ENCODE measurements around the gene GALNS.
"Not testable (repeated sequence)": the region's sequence is repeated elsewhere in the genome, so short reads cannot be mapped to it uniquely, and the experiment has no call there.

Gene GALNS

DNA sequence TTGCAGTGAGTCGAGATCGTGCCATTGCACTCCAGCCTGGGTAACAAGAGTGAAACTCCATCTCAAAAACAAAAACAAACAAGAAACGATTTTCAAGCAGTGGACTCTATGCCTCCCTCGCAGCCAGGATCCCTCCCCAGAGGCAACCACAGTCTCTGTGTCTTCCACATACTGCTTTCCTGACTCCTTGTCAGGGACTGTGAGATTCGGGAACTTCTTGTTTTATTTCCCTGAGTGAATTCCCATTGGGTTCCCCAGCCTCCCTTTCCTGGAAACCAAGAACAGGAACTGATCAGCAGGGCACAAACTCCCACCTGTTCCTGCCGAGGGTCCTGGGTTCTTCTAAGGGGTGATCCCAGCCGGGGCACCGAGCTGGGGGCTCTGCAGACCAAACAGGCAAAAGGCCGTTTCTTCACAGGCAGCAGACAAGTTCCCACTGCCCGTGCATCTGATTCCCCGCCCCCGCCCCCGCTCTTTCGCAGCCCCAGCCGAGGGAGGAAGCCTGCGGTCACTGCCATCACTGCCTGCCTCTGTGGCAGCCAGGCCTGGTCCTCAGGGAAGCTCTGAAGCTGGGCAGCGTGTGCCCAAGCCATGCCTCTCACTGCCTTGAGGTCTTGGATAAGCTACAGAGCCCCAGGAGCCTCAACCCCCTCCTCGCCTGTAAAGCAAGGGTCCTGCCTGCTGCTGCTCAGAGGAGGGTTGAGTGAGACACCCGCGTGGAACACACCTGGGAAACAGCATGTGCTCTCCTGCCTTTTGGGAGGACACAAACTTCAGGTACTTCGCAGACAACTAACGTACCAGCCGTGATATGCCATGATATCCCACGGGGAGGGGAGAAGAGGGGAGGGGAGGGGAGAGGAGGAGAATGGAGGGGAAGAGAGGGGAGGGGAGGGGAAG is 66.2 kb downstream of the GALNS start:
- no peak overlapping the region for H3K4me3 ChIP-seq (ENCODE audit: low read length)
- H3K27ac ChIP-seq (ENCODE audit: low read length) = no peak overlapping the region
- no peaks in the 10 kb centered on the region for H3K36me3 ChIP-seq (ENCODE audit: control insufficient read depth, insufficient read depth, low read length)
- no peaks in the 10 kb centered on the region for H3K27me3 ChIP-seq (ENCODE audit: control insufficient read depth, insufficient read depth, low read length)
- WGBS (ENCODE audit: insufficient coverage, insufficient read length) = no CpG with 5 or more reads among the region's 24 CpGs
- H3K4me1 ChIP-seq (ENCODE audit: control insufficient read depth, insufficient read depth, low read length) = peaks cover 7% of the 10 kb centered on the region
- no peak for DNase-seq (ENCODE audit: low read depth, low spot score)
- H3K9me3 ChIP-seq (ENCODE audit: control insufficient read depth, insufficient read depth, low read length) = no peaks in the 10 kb centered on the region

DNA sequence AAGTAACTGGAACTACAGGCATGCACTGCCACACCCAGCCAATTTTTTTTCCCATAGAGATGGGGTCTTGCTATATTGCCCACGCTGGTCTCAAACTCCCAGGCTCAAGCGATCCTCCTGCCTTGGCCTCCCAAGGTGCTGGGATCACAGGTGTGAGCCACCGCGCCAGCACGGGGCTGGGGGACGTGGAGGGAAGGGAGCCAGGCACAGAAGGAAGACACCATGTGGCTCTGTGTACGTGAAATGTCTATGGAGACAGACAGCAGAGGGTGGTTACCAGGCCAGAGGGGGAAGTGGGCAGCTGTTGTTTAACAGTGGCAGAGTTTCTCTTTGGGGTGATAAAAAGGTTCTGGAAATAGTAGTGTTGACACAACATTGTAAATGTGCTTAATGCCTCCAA is 67.2 kb downstream of the GALNS start:
- Histone ChIP-seq H3K27me3 (ENCODE audit: control insufficient read depth, insufficient read depth, low read length) (no peaks in the 10 kb centered on the region), H3K27ac (ENCODE audit: low read length) (no peak overlapping the region), H3K36me3 (ENCODE audit: control insufficient read depth, insufficient read depth, low read length) (no peaks in the 10 kb centered on the region; the same call in 1 of the 2 replicates), H3K4me3 (ENCODE audit: low read length) (no peak overlapping the region), H3K9me3 (ENCODE audit: control insufficient read depth, insufficient read depth, low read length) (no peaks in the 10 kb centered on the region), H3K4me1 (ENCODE audit: control insufficient read depth, insufficient read depth, low read length) (peaks cover 7% of the 10 kb centered on the region)
- no CpG with 5 or more reads among the region's 7 CpGs for WGBS (ENCODE audit: insufficient coverage, insufficient read length)
- no peak for DNase-seq (ENCODE audit: low read depth, low spot score)

DNA sequence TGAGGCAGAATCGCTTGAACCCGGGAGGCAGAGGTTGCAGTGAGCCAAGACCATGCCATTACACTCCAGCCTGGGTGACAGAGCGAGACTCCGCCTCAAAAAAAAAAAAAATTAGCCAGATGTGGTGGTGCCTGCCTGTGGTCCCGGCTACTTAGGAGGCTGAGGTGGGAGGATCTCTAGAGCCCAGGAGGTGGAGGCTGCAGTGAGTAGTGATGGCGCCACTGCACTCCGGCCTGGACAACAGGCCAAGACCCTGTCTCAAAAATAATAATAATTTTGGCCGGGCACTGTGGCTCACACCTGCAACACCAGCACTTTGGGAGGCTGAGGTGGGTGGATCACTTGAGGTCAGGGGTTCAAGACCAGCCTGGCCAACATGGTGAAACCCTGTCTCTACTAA is 68.0 kb downstream of the GALNS start:
- WGBS (ENCODE audit: insufficient coverage, insufficient read length) = no CpG with 5 or more reads among the region's 8 CpGs
- H3K36me3 ChIP-seq (ENCODE audit: control insufficient read depth, insufficient read depth, low read length); H3K4me3 ChIP-seq (ENCODE audit: low read length); H3K27ac ChIP-seq (ENCODE audit: low read length); H3K27me3 ChIP-seq (ENCODE audit: control insufficient read depth, insufficient read depth, low read length); H3K9me3 ChIP-seq (ENCODE audit: control insufficient read depth, insufficient read depth, low read length); H3K4me1 ChIP-seq (ENCODE audit: control insufficient read depth, insufficient read depth, low read length); DNase-seq (ENCODE audit: low read depth, low spot score): not testable (repeated sequence)

DNA sequence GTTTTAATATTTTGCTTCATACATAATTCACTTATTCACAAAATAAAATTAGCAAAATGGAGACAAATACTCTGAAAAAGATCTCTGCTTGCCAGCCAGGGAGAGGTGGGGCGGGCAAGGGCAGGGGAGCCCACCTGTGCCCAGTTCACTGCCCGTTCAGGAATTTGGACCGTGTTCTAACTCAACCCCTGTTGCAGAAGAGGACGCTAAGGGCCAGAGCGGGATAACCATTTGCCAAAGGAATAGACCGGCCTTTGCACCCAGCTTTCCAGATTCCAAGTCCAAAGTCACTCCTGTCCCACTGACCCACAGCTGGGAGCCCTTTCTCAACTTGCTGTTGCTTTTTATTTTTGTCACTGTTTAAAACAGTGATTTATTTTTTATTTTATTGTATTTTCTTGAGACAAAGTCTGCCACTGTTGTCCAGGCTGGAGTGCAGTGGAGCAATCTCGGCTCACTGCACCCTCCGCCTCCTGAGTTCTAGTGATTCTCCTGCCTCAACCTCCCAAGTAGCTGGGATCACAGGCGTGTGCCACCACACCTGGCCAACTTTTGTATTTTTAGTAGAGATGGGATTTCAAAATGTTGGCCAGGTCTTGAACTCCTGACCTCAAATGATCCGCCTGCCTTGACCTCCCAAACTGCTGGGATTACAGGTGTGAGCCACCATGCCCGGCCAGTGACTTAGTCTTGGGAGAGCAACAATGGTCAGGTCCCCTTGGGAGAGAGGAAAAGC is 69.0 kb downstream of the GALNS start:
- Histone ChIP-seq H3K36me3 (ENCODE audit: control insufficient read depth, insufficient read depth, low read length) (no peaks in the 10 kb centered on the region; the same call in 1 of the 2 replicates), H3K27me3 (ENCODE audit: control insufficient read depth, insufficient read depth, low read length) (no peaks in the 10 kb centered on the region), H3K9me3 (ENCODE audit: control insufficient read depth, insufficient read depth, low read length) (no peaks in the 10 kb centered on the region), H3K4me1 (ENCODE audit: control insufficient read depth, insufficient read depth, low read length) (peaks cover 8% of the 10 kb centered on the region), H3K4me3 (ENCODE audit: low read length) (no peak overlapping the region), H3K27ac (ENCODE audit: low read length) (no peak overlapping the region)
- DNase-seq (ENCODE audit: low read depth, low spot score) = no peak
- WGBS (ENCODE audit: insufficient coverage, insufficient read length) = no CpG with 5 or more reads among the region's 11 CpGs

DNA sequence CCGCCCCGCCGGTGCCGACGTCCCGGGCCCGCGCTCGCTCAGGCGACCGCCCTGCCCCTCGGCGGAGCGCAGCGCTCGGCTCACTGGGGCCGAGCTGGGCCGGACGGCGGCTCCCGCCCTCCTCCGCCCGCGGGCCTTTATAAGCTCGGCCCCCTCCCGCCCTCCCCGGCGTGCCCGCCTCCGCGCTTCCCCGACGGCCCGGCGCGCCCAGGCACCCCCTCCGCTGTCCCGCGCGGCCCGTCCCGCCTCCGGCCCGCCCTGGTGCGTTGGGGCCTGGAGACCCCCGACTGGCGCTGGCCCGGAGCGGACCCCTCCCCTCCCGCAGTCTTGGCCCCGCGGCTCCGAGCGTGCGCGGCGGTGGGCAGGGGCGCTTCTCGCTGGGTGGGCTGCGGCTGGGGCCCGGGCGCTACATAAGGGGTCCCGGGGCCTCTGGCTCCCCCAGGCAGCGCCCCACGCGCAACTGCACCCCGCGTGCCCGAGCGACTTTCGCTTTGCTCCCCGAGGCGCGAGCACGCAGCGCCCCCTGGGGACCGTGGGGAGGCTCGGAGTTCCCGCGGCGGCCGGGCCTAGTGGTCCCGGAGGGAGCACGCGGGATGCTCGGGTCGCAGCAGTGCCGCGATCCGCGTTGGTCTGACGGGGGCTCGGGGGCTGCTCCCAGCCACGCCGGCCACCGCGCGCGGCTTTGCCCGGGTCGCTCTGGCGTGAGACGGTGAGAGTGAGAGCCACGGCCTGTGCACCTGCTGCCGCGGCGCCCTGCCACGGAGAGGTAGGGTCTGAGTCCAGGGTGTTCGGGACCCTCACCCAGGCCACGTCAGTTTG is 71.4 kb downstream of the GALNS start, which contains the start of gene PIEZO1:
Gene PIEZO1, minus strand, starts transcription at position 115 of the 819 bp plus-strand sequence. CDS start 256 bp downstream, outside the sequence.
- no peaks in the 10 kb centered on the region; the same call in 1 of the 2 replicates for H3K36me3 ChIP-seq (ENCODE audit: control insufficient read depth, insufficient read depth, low read length)
- no peak within 1 kb of the TSS for H3K27ac ChIP-seq (ENCODE audit: low read length)
- no peak for DNase-seq (ENCODE audit: low read depth, low spot score)
- WGBS (ENCODE audit: insufficient coverage, insufficient read length) = no CpG with 5 or more reads among the region's 110 CpGs
- H3K27me3 ChIP-seq (ENCODE audit: control insufficient read depth, insufficient read depth, low read length) = no peaks in the 10 kb centered on the region
- H3K9me3 ChIP-seq (ENCODE audit: control insufficient read depth, insufficient read depth, low read length) = no peaks in the 10 kb centered on the region
- peaks cover 4% of the 10 kb centered on the region for H3K4me1 ChIP-seq (ENCODE audit: control insufficient read depth, insufficient read depth, low read length)
- H3K4me3 ChIP-seq (ENCODE audit: low read length) = peak within 1 kb of the TSS; percentile 62; the same call in 1 of the 2 replicates

DNA sequence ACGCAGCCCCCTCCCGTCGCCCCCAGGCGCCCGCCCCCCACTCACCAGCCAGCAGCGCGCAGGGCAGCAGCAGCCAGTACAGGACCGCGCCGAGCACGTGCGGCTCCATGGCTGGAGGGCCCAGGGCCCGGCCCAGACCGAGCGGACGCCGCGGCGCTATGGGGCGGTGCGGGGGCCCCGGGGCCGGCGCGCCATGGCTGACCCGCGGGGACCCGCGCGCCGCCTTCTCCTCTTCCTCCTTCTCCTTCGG is 72.0 kb downstream of the GALNS start:
- Histone ChIP-seq H3K9me3 (ENCODE audit: control insufficient read depth, insufficient read depth, low read length) (no peaks in the 10 kb centered on the region), H3K27ac (ENCODE audit: low read length) (no peak overlapping the region), H3K4me1 (ENCODE audit: control insufficient read depth, insufficient read depth, low read length) (peaks cover 4% of the 10 kb centered on the region), H3K4me3 (ENCODE audit: low read length) (peak overlapping the region; percentile 62; the same call in 1 of the 2 replicates), H3K27me3 (ENCODE audit: control insufficient read depth, insufficient read depth, low read length) (no peaks in the 10 kb centered on the region), H3K36me3 (ENCODE audit: control insufficient read depth, insufficient read depth, low read length) (no peaks in the 10 kb centered on the region; the same call in 1 of the 2 replicates)
- no CpG with 5 or more reads among the region's 32 CpGs for WGBS (ENCODE audit: insufficient coverage, insufficient read length)
- DNase-seq (ENCODE audit: low read depth, low spot score) = no peak

DNA sequence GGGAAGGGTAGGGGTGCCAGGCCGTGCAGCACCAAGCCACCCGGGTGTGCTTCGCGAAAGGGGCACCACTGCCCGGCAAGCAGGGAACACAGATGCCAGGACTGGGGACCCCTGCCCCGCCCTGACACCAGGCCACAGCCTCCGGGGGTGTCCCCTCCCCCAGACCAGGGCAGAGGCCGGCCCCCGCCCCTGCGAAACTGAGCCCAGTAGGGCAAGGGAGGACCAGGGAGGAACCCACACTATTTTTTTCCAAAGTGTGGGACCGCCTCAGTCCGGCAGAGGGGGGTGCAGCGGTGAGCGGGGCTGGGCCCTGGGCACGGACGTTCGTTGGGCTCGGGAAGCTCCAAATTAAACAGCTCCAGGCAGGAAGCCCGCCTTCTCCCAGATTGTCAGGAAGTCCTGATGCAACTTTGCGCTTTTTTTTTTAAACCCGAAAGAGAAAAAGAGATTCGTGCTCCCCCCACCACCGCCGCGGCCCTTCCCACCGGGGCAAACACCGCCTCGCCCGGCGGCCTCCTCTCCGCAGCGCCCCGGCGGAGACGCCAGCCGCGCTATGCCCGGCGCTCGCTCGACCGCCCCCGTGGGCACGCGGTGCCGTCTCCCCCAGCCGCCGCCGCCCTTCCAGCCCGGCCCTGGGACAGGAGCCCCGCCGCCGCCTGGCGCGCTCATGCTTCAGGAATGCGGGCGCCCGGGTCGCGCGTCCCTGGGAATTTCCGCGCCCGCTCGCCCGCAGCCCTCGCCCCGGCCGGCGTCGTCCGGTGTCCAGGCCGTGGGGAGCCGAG is 72.5 kb downstream of the GALNS start:
- peak overlapping the region; percentile 62; the same call in 1 of the 2 replicates for H3K4me3 ChIP-seq (ENCODE audit: low read length)
- WGBS (ENCODE audit: insufficient coverage, insufficient read length) = no CpG with 5 or more reads among the region's 74 CpGs
- H3K27ac ChIP-seq (ENCODE audit: low read length) = no peak overlapping the region
- no peaks in the 10 kb centered on the region; the same call in 1 of the 2 replicates for H3K36me3 ChIP-seq (ENCODE audit: control insufficient read depth, insufficient read depth, low read length)
- no peak for DNase-seq (ENCODE audit: low read depth, low spot score)
- H3K27me3 ChIP-seq (ENCODE audit: control insufficient read depth, insufficient read depth, low read length) = no peaks in the 10 kb centered on the region
- no peaks in the 10 kb centered on the region for H3K9me3 ChIP-seq (ENCODE audit: control insufficient read depth, insufficient read depth, low read length)
- H3K4me1 ChIP-seq (ENCODE audit: control insufficient read depth, insufficient read depth, low read length) = peaks cover 4% of the 10 kb centered on the region

DNA sequence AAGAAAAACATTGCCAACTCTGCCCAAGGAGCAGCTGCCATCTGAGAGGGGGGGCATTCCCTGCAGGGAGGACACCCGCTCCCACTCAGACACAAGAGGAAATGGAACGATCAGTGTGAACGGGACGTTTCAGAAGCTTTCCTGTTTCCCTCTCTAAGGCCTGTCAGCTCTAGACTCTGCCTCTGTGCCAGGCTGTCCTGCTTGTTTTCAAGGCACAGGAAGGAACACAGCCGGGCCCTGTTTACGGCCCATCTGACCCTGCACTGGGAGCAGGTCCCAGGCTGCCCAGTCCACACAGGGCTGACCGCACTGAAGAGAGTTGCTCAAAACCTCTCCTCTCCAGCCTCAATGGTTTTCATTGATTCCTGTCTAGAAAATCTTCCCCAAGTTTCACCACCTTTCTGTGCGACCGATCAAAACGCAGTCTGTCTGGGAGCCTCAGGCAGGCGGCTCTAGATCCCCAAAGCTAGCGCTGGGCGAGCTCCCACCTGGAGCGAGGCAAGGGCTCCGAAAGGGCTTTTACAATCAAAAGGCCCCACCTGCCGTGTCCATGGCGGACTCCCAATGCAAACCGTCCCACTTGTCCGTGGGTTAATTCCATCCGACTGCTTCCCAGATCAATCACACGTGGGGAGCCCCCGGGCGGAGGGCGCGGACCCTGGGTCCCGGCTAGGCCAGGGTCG is 73.2 kb downstream of the GALNS start:
- Histone ChIP-seq H3K9me3 (ENCODE audit: control insufficient read depth, insufficient read depth, low read length) (no peaks in the 10 kb centered on the region), H3K4me3 (ENCODE audit: low read length) (peak overlapping the region; percentile 62; the same call in 1 of the 2 replicates), H3K27ac (ENCODE audit: low read length) (no peak overlapping the region), H3K36me3 (ENCODE audit: control insufficient read depth, insufficient read depth, low read length) (no peaks in the 10 kb centered on the region; the same call in 1 of the 2 replicates), H3K27me3 (ENCODE audit: control insufficient read depth, insufficient read depth, low read length) (no peaks in the 10 kb centered on the region), H3K4me1 (ENCODE audit: control insufficient read depth, insufficient read depth, low read length) (peaks cover 4% of the 10 kb centered on the region)
- DNase-seq (ENCODE audit: low read depth, low spot score) = no peak
- WGBS (ENCODE audit: insufficient coverage, insufficient read length) = no CpG with 5 or more reads among the region's 27 CpGs

Measured in iPS DF 6.9 (cell line).